Lower lobe of right lung (tissue), 2 donors: ENCODE measurements around the gene CNPY2. TPM values are rescaled to one million over a fixed set of nuclear protein-coding genes. Genes with fewer than 3 reads are reported as not detected.

Experiments
- ATAC-seq, 2 donors: fragments of 200-7000 bp; cut with Tn5 transposase; one replicate each; pipeline ENCODE4 v1.9.1; 2020 to 2022; ENCODE audit warnings: mild to moderate bottlenecking in 2 of 2, moderate library complexity in 2 of 2
- DNase-seq: peaks from one replicate; pipeline ENCODE4 v3.0.0-alpha.2; 2020
- H3K27ac ChIP-seq: fragments of 200-600 bp; one replicate; pipeline ENCODE4 v1.8.0; 2022
- H3K27me3 ChIP-seq: fragments of 200-600 bp; one replicate; pipeline ENCODE4 v1.8.0; 2022; ENCODE audit warnings: low read depth
- H3K36me3 ChIP-seq: fragments of 200-600 bp; one replicate; pipeline ENCODE4 v1.8.0; 2022; ENCODE audit warnings: mild to moderate bottlenecking
- H3K4me1 ChIP-seq: fragments of 200-600 bp; one replicate; pipeline ENCODE4 v1.8.0; 2022
- H3K4me3 ChIP-seq: fragments of 200-600 bp; one replicate; pipeline ENCODE4 v1.8.0; 2022; ENCODE audit warnings: mild to moderate bottlenecking
- H3K9me3 ChIP-seq: fragments of 200-600 bp; one replicate; pipeline ENCODE4 v1.8.0; 2022
- CTCF ChIP-seq: fragments of 200-600 bp; IDR thresholded peaks from one replicate; pipeline ENCODE4 v1.8.0; 2022; ENCODE audit warnings: antibody characterized with exemption, mild to moderate bottlenecking
- intact Hi-C: fragments of 100-400 bp; cut with DNase I; formaldehyde crosslinking; loops from one replicate; pipeline ENCODE4 v1.11.0; 2022
- total RNA-seq: library from RNA; stranded (reverse); fragmentation: NEBNext Ultra II Directional; extraction: Animal tissue kit (Norgen Biotek cat#: 25700); gene quantifications from one replicate; pipeline ENCODE4 v1.2.1, GENCODE V29; 2021
- donor health status: DM: no; HTN: yes; CAD: no; lungs with severe emphysema.

CNPY2 gene
- total RNA-seq, 1 donor from 2014 or later: 91.5 TPM

- no peak for DNase-seq
- Histone ChIP-seq H3K9me3 (no peaks in the 10 kb centered on the region), H3K27me3 (no peaks in the 10 kb centered on the region), H3K4me1 (peaks cover 36% of the 10 kb centered on the region), H3K4me3 (peak overlapping the region; percentile 68), H3K36me3 (no peaks in the 10 kb centered on the region), H3K27ac (peak overlapping the region; percentile 94)
- intact Hi-C loops: no loop called here
- TF ChIP-seq CTCF: no peak
- ATAC-seq: no peak
These were observed 18.7 kb upstream of the CNPY2 start for GRCh38 chr12:56334490-56334793.

DNA sequence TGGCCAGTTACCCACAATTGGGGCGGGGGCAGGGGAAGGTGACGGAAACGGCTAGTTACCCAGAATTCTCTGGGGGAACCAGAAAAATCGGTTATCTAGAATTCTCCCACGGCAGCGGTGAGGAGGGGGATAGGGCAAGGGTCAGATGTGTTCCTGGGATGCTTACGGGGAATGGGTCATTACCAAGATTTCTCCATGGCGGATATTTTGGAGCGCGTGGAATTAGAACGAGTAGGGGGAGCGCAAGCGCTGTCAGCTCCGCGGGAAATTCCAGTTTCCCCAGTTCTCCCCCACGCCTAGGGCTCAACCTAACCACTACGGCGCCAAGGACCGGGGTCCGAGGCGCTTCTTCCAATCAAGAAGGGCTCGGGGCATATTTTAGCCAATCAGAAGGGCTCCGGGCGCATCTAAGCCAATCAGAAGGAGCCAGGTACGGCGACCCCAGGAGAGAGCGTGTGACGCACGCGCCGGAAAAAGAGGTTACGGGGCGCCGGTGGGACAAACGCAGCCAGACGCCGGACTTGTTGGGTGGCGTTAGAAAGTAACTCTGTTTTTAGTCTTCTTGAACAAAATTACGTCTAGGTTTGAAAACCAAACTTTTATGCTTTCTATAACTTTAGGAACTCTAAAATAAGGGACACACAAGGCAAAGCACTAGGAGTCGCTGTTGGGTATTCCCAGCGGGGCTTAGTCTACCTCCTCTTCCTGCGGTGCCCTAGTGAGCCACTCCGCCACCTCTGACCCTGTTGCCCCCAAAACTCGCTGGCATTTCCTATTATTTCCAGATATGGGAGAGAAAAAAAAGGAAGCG lies 18.1 kb upstream of the CNPY2 start, which contains the start of gene PAN2:
TSS of gene PAN2 (minus strand) at position 322 of the 811 bp plus-strand sequence. CDS start 906 bp downstream, outside the sequence.
- Histone ChIP-seq H3K36me3 (no peaks in the 10 kb centered on the region), H3K9me3 (no peaks in the 10 kb centered on the region), H3K27me3 (no peaks in the 10 kb centered on the region), H3K4me1 (peaks cover 32% of the 10 kb centered on the region), H3K4me3 (peak within 1 kb of the TSS; percentile 68), H3K27ac (peak within 1 kb of the TSS; percentile 94)
- intact Hi-C loops: no loop called here
- DNase-seq (peak; percentile 96), ATAC-seq (peak; percentile 99)
- peak; percentile 60 for TF ChIP-seq CTCF

DNA sequence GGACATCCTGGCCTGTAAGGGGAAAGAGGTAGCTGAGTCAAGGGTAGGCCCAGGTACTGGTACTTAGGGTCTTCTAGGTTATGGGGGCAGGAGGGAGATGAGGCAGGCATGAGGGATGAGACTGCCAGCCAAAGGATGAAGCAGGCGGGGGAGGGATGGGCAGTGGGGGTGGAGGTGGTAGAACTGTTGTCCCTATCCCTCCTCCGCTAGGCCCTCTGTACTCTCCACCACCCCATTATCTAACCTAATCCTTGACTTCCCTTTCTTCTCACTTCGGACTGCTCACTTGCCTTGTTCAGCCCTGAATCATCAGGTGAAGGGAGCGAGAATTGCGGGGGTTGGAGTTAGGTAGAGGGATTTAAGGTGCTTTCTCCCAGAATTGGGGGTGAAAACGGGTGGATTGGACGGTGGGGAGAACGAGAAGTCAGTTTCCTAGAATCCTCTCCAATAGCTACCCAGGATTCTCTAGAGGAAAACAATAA lies 17.4 kb upstream of the CNPY2 start:
- DNase-seq: no peak
- Histone ChIP-seq H3K27me3 (no peaks in the 10 kb centered on the region), H3K4me3 (peak overlapping the region; percentile 68), H3K4me1 (peaks cover 26% of the 10 kb centered on the region), H3K36me3 (peaks cover 4% of the 10 kb centered on the region), H3K27ac (peak overlapping the region; percentile 94), H3K9me3 (no peaks in the 10 kb centered on the region)
- peak; percentile 5 to 18 for ATAC-seq
- TF ChIP-seq CTCF: no peak
- intact Hi-C loops: no loop called here

- H3K4me3 ChIP-seq: peak overlapping the region; percentile 68
- H3K27me3 ChIP-seq: no peaks in the 10 kb centered on the region
- DNase-seq (no peak), ATAC-seq (no peak)
- no peaks in the 10 kb centered on the region for H3K9me3 ChIP-seq
- H3K4me1 ChIP-seq: peaks cover 20% of the 10 kb centered on the region
- intact Hi-C loops: no loop called here
- TF ChIP-seq CTCF: no peak
- peaks cover 10% of the 10 kb centered on the region for H3K36me3 ChIP-seq
- peak overlapping the region; percentile 94 for H3K27ac ChIP-seq
These were observed 16.9 kb upstream of the CNPY2 start for GRCh38 chr12:56332512-56333196.

GRCh38 chr12:56330936-56331490 lies 15.2 kb upstream of the CNPY2 start:
- TF ChIP-seq CTCF: no peak
- Histone ChIP-seq H3K27ac (no peak overlapping the region), H3K27me3 (no peaks in the 10 kb centered on the region), H3K4me3 (no peak overlapping the region), H3K36me3 (peaks cover 27% of the 10 kb centered on the region), H3K9me3 (no peaks in the 10 kb centered on the region), H3K4me1 (peaks cover 17% of the 10 kb centered on the region)
- ATAC-seq: no peak
- intact Hi-C loops: no loop called here
- no peak for DNase-seq
